ENCODE data around the gene C9. TPM values are rescaled to one million over a fixed set of nuclear protein-coding genes. Genes with fewer than 3 reads are reported as not detected.

The C9 gene
- total RNA-seq, 6 donors from 2014 or later = 0.31 to 0.51 TPM; not detected in 4

- TF ChIP-seq CTCF (IDR thresholded peaks at IDR 0.05) = no peak
- TF ChIP-seq POLR2AphosphoS5 (IDR thresholded peaks at IDR 0.05) = no peak
- no peak for TF ChIP-seq EP300 (IDR thresholded peaks at IDR 0.05)
- TF ChIP-seq POLR2A (IDR thresholded peaks at IDR 0.05) = no peak
- Histone ChIP-seq H3K4me3 (no peak overlapping the region), H3K4me1 (no peaks in the 10 kb centered on the region), H3K9me3 (no peaks in the 10 kb centered on the region), H3K27ac (no peak overlapping the region), H3K27me3 (no peaks in the 10 kb centered on the region), H3K36me3 (no peaks in the 10 kb centered on the region)
- ATAC-seq (ENCODE audit: low FRiP score in 2 of 2) (no peak), DNase-seq (no peak)
Observed at GRCh38 chr5:39301406-39301805, 62.9 kb downstream of the C9 start.

GRCh38 chr5:39299962-39300361 is 64.3 kb downstream of the C9 start:
- no peak for TF ChIP-seq POLR2A (IDR thresholded peaks at IDR 0.05)
- TF ChIP-seq POLR2AphosphoS5 (IDR thresholded peaks at IDR 0.05) = no peak
- no peak for TF ChIP-seq CTCF (IDR thresholded peaks at IDR 0.05)
- no peak overlapping the region for H3K27ac ChIP-seq
- no peaks in the 10 kb centered on the region for H3K36me3 ChIP-seq
- ATAC-seq (ENCODE audit: low FRiP score in 2 of 2) (no peak), DNase-seq (no peak)
- no peaks in the 10 kb centered on the region for H3K4me1 ChIP-seq
- no peaks in the 10 kb centered on the region for H3K9me3 ChIP-seq
- H3K27me3 ChIP-seq = no peaks in the 10 kb centered on the region
- H3K4me3 ChIP-seq = no peak overlapping the region

- DNase-seq = no peak
- Histone ChIP-seq H3K27ac (no peak overlapping the region), H3K27me3 (no peaks in the 10 kb centered on the region), H3K4me3 (no peak overlapping the region), H3K4me1 (no peaks in the 10 kb centered on the region), H3K36me3 (no peaks in the 10 kb centered on the region), H3K9me3 (no peaks in the 10 kb centered on the region)
- 93 to 95% methylated on average over 2 of the region's 2 CpGs for WGBS, 2 donors
- TF ChIP-seq CTCF (IDR thresholded peaks at IDR 0.05) (no peak), POLR2AphosphoS5 (IDR thresholded peaks at IDR 0.05) (no peak), POLR2A (IDR thresholded peaks at IDR 0.05) (no peak), EP300 (IDR thresholded peaks at IDR 0.05) (no peak)
- ATAC-seq (ENCODE audit: low FRiP score in 2 of 2) = no peak
Observed at GRCh38 chr5:39294736-39295135, 69.6 kb downstream of the C9 start.

GRCh38 chr5:39284552-39284951 is 79.7 kb downstream of the C9 start:
- Histone ChIP-seq H3K27me3 (no peaks in the 10 kb centered on the region), H3K9me3 (no peaks in the 10 kb centered on the region), H3K4me3 (no peak overlapping the region), H3K36me3 (no peaks in the 10 kb centered on the region), H3K27ac (no peak overlapping the region), H3K4me1 (no peaks in the 10 kb centered on the region)
- 62 to 65% methylated on average over 5 of the region's 5 CpGs for WGBS, 2 donors
- DNase-seq (no peak), ATAC-seq (ENCODE audit: low FRiP score in 2 of 2) (no peak)
- TF ChIP-seq POLR2AphosphoS5 (IDR thresholded peaks at IDR 0.05) (no peak), EP300 (IDR thresholded peaks at IDR 0.05) (no peak), CTCF (IDR thresholded peaks at IDR 0.05) (no peak), POLR2A (IDR thresholded peaks at IDR 0.05) (no peak)

- DNase-seq (peak in 1 of 2 donors; percentile 42), ATAC-seq (ENCODE audit: low FRiP score in 2 of 2) (peak; percentile 83 to 86)
- Histone ChIP-seq H3K4me1 (no peaks in the 10 kb centered on the region), H3K36me3 (no peaks in the 10 kb centered on the region), H3K9me3 (no peaks in the 10 kb centered on the region), H3K4me3 (no peak overlapping the region), H3K27me3 (no peaks in the 10 kb centered on the region), H3K27ac (no peak overlapping the region)
- WGBS, 2 donors = 13 to 41% methylated on average over 2 to 3 of the region's 3 CpGs
- peak; percentile 44 to 74 (median 54) for TF ChIP-seq CTCF (IDR thresholded peaks at IDR 0.05)
- TF ChIP-seq POLR2A (IDR thresholded peaks at IDR 0.05) = no peak
- no peak for TF ChIP-seq EP300 (IDR thresholded peaks at IDR 0.05)
- TF ChIP-seq POLR2AphosphoS5 (IDR thresholded peaks at IDR 0.05) = no peak
Observed at GRCh38 chr5:39283231-39283818, 81.0 kb downstream of the C9 start.
